ENCODE results near the gene PTPRK.

- no peak for TF ChIP-seq POLR2A (IDR thresholded peaks at IDR 0.05; ENCODE audit: borderline replicate concordance, extremely low read depth, insufficient read depth, insufficient read length)
- no peak for TF ChIP-seq EZH2 (IDR thresholded peaks at IDR 0.05)
- TF ChIP-seq POLR2AphosphoS5 (IDR thresholded peaks at IDR 0.05; ENCODE audit: low read depth, low read length), result no peak
- TF ChIP-seq, protein P1, sequence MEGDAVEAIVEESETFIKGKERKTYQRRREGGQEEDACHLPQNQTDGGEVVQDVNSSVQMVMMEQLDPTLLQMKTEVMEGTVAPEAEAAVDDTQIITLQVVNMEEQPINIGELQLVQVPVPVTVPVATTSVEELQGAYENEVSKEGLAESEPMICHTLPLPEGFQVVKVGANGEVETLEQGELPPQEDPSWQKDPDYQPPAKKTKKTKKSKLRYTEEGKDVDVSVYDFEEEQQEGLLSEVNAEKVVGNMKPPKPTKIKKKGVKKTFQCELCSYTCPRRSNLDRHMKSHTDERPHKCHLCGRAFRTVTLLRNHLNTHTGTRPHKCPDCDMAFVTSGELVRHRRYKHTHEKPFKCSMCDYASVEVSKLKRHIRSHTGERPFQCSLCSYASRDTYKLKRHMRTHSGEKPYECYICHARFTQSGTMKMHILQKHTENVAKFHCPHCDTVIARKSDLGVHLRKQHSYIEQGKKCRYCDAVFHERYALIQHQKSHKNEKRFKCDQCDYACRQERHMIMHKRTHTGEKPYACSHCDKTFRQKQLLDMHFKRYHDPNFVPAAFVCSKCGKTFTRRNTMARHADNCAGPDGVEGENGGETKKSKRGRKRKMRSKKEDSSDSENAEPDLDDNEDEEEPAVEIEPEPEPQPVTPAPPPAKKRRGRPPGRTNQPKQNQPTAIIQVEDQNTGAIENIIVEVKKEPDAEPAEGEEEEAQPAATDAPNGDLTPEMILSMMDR (IDR thresholded peaks at IDR 0.05 in 2 of 3, conservative IDR thresholded peaks at IDR 0.05 in 1 of 3; ENCODE audit: borderline replicate concordance in 1 of 3, insufficient read depth in 1 of 3, low read depth in 2 of 3, low read length in 2 of 3), result no peak
- no peak for TF ChIP-seq SRF (IDR thresholded peaks at IDR 0.05; ENCODE audit: low read depth)
- TF ChIP-seq, protein P2, sequence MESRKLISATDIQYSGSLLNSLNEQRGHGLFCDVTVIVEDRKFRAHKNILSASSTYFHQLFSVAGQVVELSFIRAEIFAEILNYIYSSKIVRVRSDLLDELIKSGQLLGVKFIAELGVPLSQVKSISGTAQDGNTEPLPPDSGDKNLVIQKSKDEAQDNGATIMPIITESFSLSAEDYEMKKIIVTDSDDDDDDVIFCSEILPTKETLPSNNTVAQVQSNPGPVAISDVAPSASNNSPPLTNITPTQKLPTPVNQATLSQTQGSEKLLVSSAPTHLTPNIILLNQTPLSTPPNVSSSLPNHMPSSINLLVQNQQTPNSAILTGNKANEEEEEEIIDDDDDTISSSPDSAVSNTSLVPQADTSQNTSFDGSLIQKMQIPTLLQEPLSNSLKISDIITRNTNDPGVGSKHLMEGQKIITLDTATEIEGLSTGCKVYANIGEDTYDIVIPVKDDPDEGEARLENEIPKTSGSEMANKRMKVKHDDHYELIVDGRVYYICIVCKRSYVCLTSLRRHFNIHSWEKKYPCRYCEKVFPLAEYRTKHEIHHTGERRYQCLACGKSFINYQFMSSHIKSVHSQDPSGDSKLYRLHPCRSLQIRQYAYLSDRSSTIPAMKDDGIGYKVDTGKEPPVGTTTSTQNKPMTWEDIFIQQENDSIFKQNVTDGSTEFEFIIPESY (IDR thresholded peaks at IDR 0.05; ENCODE audit: extremely low read depth, insufficient replicate concordance, low read length), result no peak
Observed at GRCh38 chr6:127976796-127977195, 543.6 kb downstream of the PTPRK start.
